H1 (cell line): ENCODE data around the gene CDK4. TPM values are rescaled to one million over a fixed set of nuclear protein-coding genes. Genes with fewer than 3 reads are reported as not detected.

Experiments used
- ASH2L ChIP-seq: fragments of 200-600, 300-600 bp; sonication (generic); IDR thresholded peaks from one replicate; pipeline ENCODE4 v1.7.1; 2017; ENCODE audit warnings: low read length
- CREB1 ChIP-seq: IDR thresholded peaks from 2 replicates; pipeline ENCODE4 v1.6.1; 2012; ENCODE audit warnings: inconsistent platforms
- CTCF ChIP-seq, 3 experiments: IDR thresholded peaks; 1 replicate in 2 of 3; 2 replicates in 1 of 3; pipeline versions ENCODE4 v1.5.1 to v1.6.1; 2011; ENCODE audit warnings: low read length in 3 of 3, mild to moderate bottlenecking in 3 of 3, inconsistent platforms in 2 of 3, low read depth in 1 of 3, moderate library complexity in 1 of 3; ENCODE audit not compliant: insufficient read depth in 1 of 3; ENCODE audit errors: control extremely low read depth in 1 of 3
- KDM5A ChIP-seq: fragments of 200-600 bp; IDR thresholded peaks from 2 replicates; pipeline ENCODE4 v1.7.1; 2012; ENCODE audit warnings: mild to moderate bottlenecking, low read length, inconsistent platforms, mixed read lengths
- POLR2AphosphoS5 ChIP-seq: IDR thresholded peaks from 2 replicates; pipeline ENCODE4 v1.6.1; 2011; ENCODE audit warnings: low read depth, low read length
- SAP30 ChIP-seq: fragments of 300-600 bp; sonication (generic); IDR thresholded peaks from 2 replicates; pipeline ENCODE4 v1.7.1; 2012; ENCODE audit warnings: low read length, moderate library complexity, mild to moderate bottlenecking, inconsistent platforms; ENCODE audit not compliant: insufficient read depth, insufficient replicate concordance
- SIX5 ChIP-seq: IDR thresholded peaks from 2 replicates; pipeline ENCODE4 v1.6.1; 2011; ENCODE audit warnings: mild to moderate bottlenecking, low read depth, low read length
- TEAD4 ChIP-seq: IDR thresholded peaks from 2 replicates; pipeline ENCODE4 v1.6.1; 2012; ENCODE audit warnings: low read depth, low read length, inconsistent platforms, mixed read lengths
- polyA plus RNA-seq, 7 experiments: library from polyadenylated mRNA; depleted of rRNA in 3 of 7; stranded (reverse) in 5 of 7; unstranded in 2 of 7; fragments of >200 nt in 5 of 7; fragments of 200-250 nt in 2 of 7; gene quantifications; 1 replicate in 5 of 7; 2 replicates in 1 of 7; 4 replicates in 1 of 7; pipeline versions ENCODE4 v1.2.1 to v1.2.3, GENCODE V29; 2011 to 2013; ENCODE audit warnings: missing spikeins in 2 of 7, mixed read lengths in 2 of 7
- total RNA-seq: library from RNA; stranded (reverse); fragmentation: NEBNext Ultra II Directional; extraction: Animal tissue kit (Norgen Biotek cat#: 25700); gene quantifications from 2 replicates; pipeline ENCODE4 v1.2.1, GENCODE V29; 2021

Gene CDK4
- total and polyA plus RNA-seq, 2 of the 8 experiments (the other 6 are each of a cell fraction or from before 2014, with no cell fraction given), result 174 to 368 TPM

GRCh38 chr12:57777911-57778310, 25.8 kb upstream of the CDK4 start (continued):
- TF ChIP-seq CREB1, result no peak
- TF ChIP-seq KDM5A, result no peak
- TF ChIP-seq ASH2L, result no peak
- TF ChIP-seq TEAD4, result no peak
- TF ChIP-seq CTCF (IDR thresholded peaks at IDR 0.05; ENCODE audit: control extremely low read depth in 1 of 3, insufficient read depth in 1 of 3, low read depth in 1 of 3, low read length in 3 of 3), result no peak
- no peak for TF ChIP-seq SIX5
- TF ChIP-seq POLR2AphosphoS5, result no peak
- TF ChIP-seq SAP30, result no peak
